ENCODE data around the gene BLOC1S4. TPM values are rescaled to one million over a fixed set of nuclear protein-coding genes. Genes with fewer than 3 reads are reported as not detected.

Gene BLOC1S4
- polyA plus RNA-seq, 12 donors = 6.0 to 13.6 (median 7.5) TPM; not detected in 1

DNA sequence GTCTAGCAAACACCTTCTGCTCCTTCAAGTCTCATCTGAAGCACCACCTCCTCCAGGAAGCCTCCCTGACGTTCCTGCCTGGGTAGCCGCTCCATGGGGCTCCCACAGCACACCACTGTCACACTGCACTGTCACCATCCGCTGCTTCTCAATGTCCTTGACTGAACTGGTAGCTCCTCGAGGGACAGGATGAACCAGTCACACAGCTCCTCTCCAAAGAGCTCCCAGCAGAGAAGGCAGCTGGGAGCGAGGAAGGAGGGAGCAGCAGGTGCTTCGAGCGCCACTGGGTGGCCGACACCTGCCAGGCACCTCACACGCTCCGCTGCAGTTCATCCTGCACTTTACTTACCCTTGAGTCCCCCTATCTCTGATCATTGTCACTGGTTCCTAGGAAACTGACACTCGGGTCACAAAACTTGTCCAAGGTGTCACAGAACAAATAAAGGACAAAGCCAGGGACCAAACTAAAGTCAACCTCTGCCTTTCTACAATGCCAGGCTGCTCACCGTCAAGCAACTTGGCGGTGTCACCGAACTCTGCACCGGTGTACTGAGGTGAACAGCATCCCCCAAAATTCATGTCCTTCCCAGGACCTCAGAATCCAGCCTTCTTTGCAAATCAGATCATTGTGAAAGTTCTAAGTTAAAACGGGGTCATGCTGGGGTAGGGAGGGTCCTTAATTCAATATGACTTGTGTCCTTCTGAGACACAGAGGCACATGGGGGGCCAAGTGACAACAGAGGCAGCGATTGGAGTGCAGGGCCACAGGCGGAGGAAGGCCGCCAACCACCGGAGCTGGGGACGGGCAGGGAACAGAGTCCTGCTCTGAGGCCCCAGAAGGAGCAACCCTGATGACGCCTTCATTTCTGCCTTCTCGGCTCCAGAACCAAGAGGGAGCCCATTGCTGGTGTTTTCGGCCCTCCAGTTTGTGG lies 27.8 kb upstream of the BLOC1S4 start:
- no peak for DNase-seq

DNA sequence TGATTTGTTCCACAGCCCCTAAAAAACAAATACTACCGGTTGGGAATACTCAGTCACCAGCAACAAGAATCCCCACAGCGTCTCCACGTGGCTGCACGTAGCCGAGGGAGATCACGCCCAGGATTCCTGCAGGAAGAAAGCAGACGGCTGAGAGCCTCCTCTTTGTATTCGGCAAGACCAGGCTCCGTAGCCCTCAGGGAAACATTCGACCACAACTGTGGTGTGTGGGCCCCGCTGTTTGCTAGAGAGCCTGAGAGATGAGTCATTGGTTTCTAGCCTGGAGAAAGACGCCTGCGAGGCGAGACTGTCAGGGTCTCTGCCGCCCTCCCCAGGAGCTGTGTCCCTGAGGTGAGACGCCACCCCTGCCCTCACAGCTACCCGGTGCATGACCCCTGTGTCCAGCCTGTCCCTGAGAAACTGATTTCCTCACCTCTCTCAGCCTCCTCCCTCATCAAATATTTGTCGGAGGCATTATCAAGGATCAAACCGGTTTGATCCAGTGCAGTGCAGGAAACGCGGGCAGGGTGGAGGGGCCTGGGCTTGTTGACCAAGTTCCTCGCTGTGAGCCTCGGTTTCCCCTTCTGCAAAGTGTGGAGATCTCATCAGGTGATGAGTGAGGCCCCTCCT lies 27.0 kb upstream of the BLOC1S4 start:
- DNase-seq = peak; percentile 43

DNA sequence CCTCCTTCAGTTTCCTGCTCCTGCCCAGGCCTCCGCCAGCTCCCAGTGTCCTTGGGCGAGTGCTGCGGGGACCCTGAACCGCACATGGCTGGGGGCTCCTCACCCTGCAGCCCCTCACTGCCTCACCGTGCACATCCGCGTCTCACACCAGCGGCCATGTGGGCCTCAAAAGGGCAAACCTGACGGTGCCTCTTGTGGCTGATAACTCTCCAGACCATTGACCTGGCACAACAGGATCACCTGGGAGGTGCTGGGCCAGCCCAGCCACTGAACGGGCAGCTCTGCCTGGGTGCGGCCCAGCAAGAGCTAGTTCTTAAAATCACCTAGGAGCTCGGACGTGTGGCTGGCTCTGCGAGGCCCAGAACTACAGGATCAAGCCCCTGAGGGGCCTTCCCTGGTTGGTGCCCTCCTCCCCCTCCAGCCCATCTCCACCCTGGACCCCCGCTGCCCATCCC lies 26.4 kb upstream of the BLOC1S4 start:
- DNase-seq = no peak

DNA sequence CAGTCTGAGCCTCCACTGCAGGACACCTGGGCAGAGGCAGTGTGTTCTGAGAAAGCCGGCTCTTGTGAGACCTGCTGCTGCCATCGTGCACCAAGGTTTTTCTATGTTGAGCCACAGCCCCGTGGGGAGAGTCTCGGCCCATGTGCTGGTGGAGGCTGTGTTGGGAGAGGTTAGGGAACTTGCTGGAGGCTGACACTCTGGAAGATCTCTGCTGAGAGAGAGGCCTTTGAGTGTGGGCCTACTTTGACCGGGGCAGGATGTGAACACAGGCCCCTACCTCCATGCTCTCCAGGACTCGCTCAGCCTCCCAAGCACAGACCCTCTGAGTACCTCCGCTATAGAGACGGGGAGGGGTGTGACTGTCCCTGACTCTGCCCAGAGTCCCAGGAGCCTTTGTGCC lies 23.6 kb upstream of the BLOC1S4 start:
- no peak for DNase-seq

DNA sequence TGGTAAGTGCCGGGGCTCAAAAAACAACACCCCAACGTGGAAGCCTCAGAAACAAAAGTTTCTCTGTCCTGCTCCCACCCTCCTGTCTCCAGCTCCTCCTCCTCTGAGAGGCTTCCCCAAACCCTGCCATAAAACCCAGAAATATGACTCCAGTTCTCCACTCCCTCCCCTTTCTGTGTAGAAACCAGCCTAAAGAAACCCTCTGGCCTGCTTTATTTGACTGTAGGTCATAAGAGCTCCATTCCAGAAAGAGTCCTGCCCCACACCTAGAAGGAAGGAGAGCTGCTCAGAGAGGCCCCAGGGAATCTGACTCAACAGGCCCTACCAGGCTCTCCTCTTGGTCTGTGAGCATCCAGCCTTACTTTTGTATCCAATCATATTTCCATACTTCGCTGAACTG lies 23.2 kb upstream of the BLOC1S4 start:
- DNase-seq = no peak

DNA sequence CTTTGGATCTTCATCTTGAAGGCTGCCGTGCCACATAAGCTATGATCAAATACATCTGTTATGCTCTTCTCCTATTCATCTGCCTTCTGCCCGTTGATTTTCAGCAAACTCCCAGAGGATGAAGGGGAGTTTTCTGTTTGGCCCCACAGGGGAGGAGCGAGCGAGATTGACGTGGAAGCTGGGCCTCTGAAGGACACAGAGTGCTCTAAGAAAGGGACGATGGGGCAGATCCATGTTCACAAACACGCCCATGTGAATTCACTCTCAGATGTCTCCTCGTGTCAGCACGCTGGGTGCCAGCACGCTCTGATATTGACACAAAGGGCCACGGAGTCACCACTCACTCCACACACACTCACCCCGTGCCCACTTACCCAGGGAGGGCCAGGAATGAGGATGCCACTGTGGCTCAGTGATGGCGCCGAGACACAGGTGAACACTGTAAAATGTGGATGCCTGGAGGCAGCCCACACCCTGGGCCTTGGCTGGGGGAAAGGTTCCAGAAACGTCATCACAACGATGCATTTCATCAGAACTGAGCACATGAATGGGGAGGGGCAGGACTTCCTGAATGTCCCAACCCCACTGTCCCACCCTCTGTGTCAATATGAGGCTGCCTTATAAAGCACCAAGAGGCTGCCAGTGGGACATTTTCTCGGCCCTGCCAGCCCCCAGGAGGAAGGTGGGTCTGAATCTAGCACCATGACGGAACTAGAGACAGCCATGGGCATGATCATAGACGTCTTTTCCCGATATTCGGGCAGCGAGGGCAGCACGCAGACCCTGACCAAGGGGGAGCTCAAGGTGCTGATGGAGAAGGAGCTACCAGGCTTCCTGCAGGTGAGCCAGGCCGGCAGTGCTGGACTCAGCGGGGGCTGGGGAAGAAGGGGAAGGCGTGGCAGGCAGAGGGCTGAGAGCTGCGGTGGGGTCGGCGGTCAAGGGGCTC lies 22.5 kb upstream of the BLOC1S4 start, which contains the start of gene S100P:
S100P (plus strand) TSS at position 648 of the 946 bp plus-strand sequence; CDS start at position 703, 55 bp downstream.
- no peak for DNase-seq

DNA sequence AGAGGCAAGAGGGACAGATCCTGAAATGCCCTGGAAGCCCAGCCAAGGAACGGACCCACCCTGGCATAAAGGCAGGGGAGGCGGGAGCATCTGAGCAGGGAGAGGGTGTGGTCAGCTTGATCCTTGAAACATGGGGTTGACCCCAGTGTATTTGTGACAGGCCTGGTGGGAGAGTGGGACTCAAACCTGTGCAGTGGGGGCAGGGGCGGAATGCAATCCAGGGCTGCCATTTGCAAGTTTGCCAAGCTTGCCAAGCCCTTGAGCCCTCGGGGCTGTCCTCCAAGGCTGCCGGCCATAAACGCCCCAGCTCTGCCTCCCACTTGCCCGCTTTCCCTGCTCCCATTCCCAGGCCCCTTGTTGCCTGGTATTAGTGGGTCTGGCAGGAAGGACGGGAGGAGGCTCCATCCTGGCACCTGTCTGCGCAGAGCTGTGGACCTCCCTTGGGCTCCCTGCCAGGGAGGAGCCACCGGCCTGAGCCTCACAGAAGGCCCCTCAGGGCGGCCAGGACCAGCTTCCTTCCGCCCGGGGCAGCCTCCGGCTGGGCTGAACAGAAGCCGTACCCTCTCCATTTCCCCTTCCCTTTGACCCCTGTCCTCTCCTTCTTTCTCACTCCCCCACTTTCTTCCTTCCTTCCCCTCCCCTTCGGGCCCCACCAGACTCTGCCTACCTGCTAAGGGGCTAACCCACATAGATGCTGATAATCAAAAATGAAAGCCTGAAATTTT lies 21.6 kb upstream of the BLOC1S4 start:
- DNase-seq = no peak

DNA sequence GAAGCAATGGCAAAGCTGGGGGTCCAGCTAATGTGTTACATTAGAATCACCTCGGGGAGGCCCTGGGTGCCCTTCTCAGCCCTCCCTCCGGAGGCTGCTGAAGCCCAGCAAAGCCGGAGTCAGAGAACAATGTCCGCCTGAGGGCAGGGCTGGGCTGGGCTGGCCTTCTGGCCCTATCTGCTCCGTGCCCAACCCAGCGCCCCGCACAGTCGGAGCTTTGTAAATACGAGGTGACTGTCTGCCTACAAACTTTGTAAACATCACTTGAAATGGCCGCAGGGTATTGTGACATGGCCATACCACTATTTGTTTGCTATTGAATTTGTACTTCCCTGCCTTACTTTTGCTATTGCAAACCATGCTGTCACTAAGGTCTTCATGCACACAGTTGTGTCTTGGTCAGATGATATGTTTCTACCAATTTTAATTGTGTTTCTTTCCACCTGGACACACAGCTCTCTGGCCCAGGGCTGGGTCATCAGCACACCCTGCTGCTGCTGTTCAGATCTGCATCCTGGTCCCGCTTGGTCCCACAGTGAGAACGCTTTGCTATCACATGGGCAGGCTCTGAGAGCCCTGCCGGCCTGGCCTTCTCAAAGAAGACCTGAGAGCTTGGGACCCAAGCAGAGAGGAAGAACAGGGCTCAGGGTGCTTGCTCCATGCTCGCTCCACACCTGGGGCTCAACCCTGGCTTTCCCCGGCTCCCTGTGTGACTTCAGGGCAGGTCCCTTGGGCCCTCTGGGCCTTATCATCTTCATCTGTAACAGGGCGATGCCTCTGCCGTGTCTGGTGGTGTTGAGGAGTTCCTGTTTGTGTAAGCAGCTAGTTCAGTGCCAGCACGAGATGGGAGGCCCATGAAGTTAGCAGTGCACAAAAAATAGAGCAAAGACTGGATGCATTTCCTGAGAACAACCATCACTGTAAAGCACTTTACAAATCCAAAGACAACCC lies 20.0 kb upstream of the BLOC1S4 start:
- no peak for DNase-seq

DNA sequence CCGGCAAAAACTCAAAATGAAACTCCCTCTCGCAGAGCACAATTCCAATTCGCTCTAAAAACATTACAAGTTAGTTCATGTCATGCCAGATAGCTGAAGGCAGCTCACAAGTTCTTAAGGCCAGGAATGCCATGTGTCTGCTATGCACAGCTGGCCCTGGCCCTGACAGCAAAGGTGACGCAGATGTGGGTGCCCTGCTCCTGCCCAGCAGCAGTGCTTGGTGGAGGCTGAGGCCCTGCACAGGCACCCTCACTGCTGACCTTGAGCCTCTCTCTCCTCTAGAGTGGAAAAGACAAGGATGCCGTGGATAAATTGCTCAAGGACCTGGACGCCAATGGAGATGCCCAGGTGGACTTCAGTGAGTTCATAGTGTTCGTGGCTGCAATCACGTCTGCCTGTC lies 19.4 kb upstream of the BLOC1S4 start:
- no peak for DNase-seq

DNA sequence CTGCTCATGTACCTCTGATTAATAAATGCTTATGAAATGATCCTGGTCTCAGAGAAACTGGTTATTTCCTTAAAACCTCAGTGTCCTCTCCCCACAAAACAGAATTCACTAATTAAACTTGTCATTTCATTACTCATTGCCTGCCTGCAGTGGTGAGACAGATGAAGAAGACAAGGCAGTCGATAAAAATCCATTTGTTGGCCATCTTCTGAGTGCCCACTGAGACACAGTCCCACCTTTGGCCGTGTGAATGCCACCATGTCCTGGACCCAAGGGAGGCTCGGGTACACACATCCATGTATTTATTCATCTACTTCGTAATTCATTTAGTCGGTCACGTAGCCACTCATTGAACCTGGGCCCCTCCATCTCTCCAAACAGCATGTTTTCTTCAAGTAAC lies 18.8 kb upstream of the BLOC1S4 start:
- no peak for DNase-seq

DNA sequence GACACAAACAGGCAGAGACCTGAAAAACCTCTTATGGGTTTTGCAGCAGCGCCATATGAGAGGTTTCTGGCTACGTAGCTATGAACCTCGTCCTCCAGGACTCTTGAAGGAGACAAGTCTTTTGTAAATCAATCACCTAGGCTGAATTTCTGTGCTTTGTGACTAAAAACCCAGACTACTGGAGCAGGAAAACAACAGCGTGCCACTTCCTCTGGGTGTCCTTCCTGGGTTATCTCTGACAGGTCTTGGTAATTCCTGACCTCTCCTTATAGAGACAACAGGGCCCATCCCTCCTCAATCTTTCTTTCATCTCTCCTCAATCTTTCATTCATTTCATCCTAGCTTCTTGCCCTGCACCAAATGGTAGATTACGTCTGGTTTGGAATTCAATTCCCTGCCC lies 16.6 kb upstream of the BLOC1S4 start:
- no peak for DNase-seq

DNA sequence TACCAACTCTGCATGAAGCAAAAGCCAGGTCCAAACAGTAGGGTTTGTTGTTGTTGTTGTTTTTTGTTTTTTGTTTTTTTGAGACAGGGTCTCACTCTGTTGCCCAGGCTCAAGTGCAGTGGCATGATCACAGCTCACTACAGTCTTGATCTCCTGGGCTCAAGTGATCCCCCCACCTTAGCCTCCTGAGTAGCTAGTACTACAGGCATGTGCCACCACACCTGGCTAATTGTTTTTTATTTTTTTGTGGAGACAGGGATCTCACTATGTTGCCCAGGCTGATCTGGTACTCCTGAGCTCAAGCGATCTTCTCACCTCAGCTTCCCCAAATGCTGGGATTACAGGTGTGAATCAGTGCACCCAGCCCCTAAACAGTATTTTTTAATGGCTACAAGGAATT lies 16.1 kb upstream of the BLOC1S4 start:
- DNase-seq = no peak

DNA sequence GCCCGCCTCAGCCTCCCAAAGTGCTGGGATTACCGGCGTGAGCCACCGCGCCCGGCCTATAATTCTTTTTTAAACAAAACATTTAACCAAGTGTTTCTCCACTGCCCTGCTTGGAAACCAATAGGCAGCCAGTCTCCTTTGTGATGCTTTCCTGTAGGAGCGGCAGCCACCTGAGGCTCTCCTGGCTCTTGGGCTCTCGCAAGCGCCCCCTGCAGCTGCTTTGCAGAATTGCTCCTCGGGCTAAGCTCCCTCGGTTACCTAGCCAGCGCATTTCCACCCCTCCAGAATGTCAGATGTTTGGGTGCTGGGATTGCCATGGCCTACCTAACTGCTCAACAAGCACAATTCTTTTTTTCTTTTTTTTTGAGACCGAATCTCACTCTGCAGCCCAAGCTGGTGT lies 14.6 kb upstream of the BLOC1S4 start:
- DNase-seq = no peak

DNA sequence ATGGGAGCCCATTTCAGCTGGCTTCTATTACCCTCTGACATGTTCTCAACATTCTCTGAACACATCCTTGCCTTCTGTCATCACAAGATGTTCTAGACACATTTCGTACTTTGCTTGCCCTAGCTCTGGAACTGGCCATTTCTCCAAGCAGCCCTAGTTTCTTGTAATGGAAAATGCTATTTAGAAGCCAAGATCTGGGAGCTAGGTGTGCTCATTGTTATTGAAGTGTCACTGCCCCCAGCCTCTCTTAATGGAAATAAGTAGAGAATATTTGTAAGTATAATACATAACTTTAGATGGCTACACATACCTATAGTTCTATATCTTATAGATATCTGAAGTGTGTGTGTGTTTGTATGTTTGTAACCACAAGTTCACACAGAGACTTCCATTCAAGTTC lies 13.2 kb upstream of the BLOC1S4 start:
- DNase-seq = no peak

DNA sequence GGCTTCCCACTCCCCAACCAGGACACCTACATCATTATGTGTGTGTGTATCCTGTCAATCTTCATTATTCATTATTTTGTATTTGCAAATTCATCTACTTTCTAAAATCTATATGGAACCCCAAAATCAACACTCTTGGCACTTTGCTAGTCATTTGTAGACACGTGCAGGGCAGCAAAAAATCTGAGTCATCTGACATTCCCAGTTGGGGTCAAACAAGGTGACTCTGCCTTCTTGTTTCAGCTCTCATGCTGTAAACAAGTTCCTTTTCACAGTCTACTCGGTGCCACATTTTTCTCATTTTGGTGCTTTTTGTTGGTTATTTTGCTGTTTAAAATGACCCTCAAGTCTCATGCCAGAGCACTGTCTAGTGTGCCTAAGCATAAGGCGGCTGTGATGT lies 12.2 kb upstream of the BLOC1S4 start:
- no peak for DNase-seq

DNA sequence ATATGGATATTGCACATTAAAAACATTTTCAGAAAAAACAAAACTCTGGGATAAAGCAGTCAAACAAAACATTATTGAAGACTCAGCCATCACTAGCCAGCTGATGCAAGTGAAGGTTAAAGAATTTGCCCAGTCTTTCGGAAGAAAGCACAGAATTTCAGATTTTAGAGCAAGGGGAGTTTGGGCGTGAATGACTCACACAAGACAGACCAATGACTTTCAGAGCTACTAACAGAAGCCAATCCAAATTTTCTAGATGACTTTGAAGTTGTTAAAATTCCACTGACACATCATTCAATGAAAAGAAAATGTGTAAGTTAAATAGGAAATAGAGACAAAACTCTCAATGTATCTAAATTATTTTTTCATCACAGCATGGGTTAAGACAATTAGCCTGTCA lies 10.3 kb upstream of the BLOC1S4 start:
- no peak for DNase-seq

DNA sequence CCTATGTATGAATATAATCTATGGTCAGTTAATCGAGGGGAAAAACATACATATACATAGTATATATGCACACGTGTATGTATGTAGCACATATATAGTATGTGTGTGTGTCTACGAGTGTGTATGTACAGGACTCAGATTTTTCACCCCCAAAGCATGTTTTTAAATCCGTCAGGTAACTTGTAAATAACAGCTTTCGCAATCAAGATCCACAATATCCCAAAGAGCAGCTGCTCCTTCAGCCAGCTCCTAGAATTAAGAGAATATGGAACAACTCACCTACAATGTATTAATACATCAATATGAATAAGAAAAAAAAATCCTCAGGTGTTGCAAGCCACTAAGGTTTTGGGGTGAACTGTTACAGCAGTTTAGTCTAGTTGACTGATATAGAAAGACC lies 9.8 kb upstream of the BLOC1S4 start:
- no peak for DNase-seq

DNA sequence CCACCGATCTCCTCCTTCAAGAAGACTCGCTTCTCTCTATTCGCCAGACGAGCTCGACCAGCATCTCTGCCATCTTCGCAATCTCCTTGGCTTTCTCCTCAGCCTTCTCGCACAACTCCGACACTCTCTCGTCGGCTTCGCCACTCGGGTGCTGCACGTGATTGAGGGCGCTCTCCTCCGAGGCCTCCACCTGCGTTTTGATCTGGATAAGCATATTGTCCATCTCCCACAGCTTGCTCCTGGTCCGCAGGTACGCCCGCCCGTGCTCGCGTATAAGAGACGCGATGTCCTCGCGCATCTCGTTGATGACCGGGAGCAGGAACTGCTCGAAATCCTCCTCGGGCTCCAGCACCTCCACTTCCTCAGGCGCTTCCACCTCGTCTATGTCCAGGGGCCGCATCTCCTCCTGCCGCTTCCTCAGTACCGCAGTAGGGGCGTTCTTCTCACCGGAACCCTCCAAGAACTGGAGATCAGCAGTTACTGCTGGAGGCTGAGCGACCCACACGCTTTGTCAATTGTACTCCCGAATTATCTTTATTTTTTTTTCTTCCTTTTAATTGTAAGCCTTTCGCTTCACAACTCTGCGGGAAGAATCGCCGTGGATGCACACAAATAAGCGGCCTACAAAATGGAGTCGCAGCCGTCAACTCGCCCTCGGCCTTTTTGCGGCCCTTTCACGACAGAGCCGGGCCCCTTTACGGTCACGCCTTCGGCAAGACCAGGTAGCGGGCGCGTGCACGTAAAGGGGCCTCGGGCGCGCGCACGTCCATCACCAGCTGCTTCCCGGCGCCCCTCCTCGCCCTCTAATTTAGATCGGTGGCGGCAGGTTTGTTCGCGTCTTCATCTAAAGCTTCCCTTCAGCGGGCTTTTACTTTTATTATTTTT lies 6.5 kb upstream of the BLOC1S4 start, which contains the start of gene MRFAP1L1:
MRFAP1L1 (minus strand) TSS at position 636 of the 885 bp plus-strand sequence; CDS start at position 400, 236 bp downstream.
- DNase-seq = peak; percentile 96

DNA sequence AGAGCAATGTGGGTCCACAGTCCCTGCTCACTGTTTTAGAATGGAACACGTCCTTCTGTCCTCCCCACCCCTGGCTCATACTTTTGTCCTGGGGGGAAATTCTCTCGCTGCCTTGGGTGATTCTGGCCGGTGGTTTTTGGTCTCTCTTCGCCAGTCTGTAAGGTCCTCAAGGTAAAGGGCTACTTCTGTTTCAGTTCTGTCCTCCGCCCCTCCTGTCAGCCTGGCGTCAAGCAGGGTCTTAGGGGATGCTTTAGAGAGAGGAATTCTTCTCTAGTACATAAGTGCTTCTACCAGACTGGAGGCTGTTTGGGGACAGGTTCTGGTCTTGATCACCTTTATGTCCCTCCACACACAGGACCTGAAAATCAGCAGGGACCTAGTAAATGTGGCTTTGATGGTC lies 5.7 kb upstream of the BLOC1S4 start:
- no peak for DNase-seq

All from muscle of arm (tissue), 12 donors.